HAP-1 (cell line): Measurements from ENCODE around the gene FAM20C.

Experiments used
- DNase-seq, 2 experiments: peaks; one replicate each; pipeline ENCODE4 v3.0.0-alpha.2; 2016 to 2020; ENCODE audit warnings: low spot score in 2 of 2
- H3K27me3 ChIP-seq: fragments of 250-450 bp; sonication (Bioruptor Pico); 2 replicates; pipeline ENCODE4 v1.5.1; 2020; ENCODE audit warnings: low read depth, mild to moderate bottlenecking, moderate library complexity
- H3K36me3 ChIP-seq: fragments of 250-450 bp; sonication (Bioruptor Pico); replicated peaks from 2 replicates; pipeline ENCODE4 v1.5.1; 2020; ENCODE audit warnings: mild to moderate bottlenecking
- H3K4me1 ChIP-seq: fragments of 250-450 bp; sonication (Bioruptor Pico); 2 replicates; pipeline ENCODE4 v1.5.1; 2020; ENCODE audit warnings: mild to moderate bottlenecking
- H3K4me3 ChIP-seq: fragments of 250-450 bp; sonication (Bioruptor Pico); 2 replicates; pipeline ENCODE4 v1.5.1; 2020; ENCODE audit warnings: mild to moderate bottlenecking, moderate library complexity
- H3K9me3 ChIP-seq: fragments of 250-450 bp; sonication (Bioruptor Pico); 2 replicates; pipeline ENCODE4 v1.5.1; 2020; ENCODE audit warnings: mild to moderate bottlenecking, moderate library complexity
- in situ Hi-C: fragments of 300-500 bp; cut with MboI; formaldehyde crosslinking; loops from 3 replicates; pipeline ENCODE4 v1.14.3; 2020; ENCODE audit warnings: low sequenced_read_pairs, inconsistent platforms, mixed read lengths

FAM20C gene

GRCh38 chr7:191981-192649 lies at the start of gene FAM20C:
Gene FAM20C, plus strand, starts transcription at chr7:192571. Its CDS starts 629 bp downstream, at chr7:193200.
- Histone ChIP-seq H3K4me3 (peak within 1 kb of the TSS; percentile 57), H3K4me1 (no peaks in the 10 kb centered on the region; the same call in none of the 2 replicates), H3K9me3 (no peaks in the 10 kb centered on the region), H3K36me3 (peaks cover 10% of the 10 kb centered on the region), H3K27me3 (no peaks in the 10 kb centered on the region)
- DNase-seq = peak; percentile 10 to 66
- in situ Hi-C loops = no loop called here

GRCh38 chr7:143145-143751 lies 49.1 kb upstream of the FAM20C start:
- in situ Hi-C loops = no loop called here
- no peak overlapping the region for H3K4me3 ChIP-seq
- DNase-seq = no peak

GRCh38 chr7:143811-144453 lies 48.4 kb upstream of the FAM20C start:
- no peak overlapping the region for H3K4me3 ChIP-seq
- no peaks in the 10 kb centered on the region for H3K27me3 ChIP-seq
- DNase-seq = no peak
- in situ Hi-C loops = no loop called here
- peaks cover 3% of the 10 kb centered on the region for H3K4me1 ChIP-seq
- no peaks in the 10 kb centered on the region for H3K9me3 ChIP-seq
- H3K36me3 ChIP-seq = no peaks in the 10 kb centered on the region

More at GRCh38 chr7:143145-143751, 49.1 kb upstream of the FAM20C start:
- Histone ChIP-seq H3K36me3 (no peaks in the 10 kb centered on the region), H3K9me3 (no peaks in the 10 kb centered on the region), H3K4me1 (no peaks in the 10 kb centered on the region), H3K27me3 (no peaks in the 10 kb centered on the region)

- no peaks in the 10 kb centered on the region for H3K36me3 ChIP-seq
- no peaks in the 10 kb centered on the region for H3K27me3 ChIP-seq
- H3K4me3 ChIP-seq = no peak overlapping the region
- H3K9me3 ChIP-seq = no peaks in the 10 kb centered on the region
- in situ Hi-C loops = no loop called here
- no peak for DNase-seq
- H3K4me1 ChIP-seq = peaks cover 3% of the 10 kb centered on the region
Observed at GRCh38 chr7:144454-144826, 47.9 kb upstream of the FAM20C start.

GRCh38 chr7:145863-146262 lies 46.5 kb upstream of the FAM20C start:
- H3K36me3 ChIP-seq = no peaks in the 10 kb centered on the region
- no peaks in the 10 kb centered on the region for H3K9me3 ChIP-seq
- H3K27me3 ChIP-seq = no peaks in the 10 kb centered on the region
- peaks cover 9% of the 10 kb centered on the region for H3K4me1 ChIP-seq
- no peak for DNase-seq
- in situ Hi-C loops = no loop called here
- no peak overlapping the region for H3K4me3 ChIP-seq

GRCh38 chr7:148543-148931 lies 43.8 kb upstream of the FAM20C start:
- Histone ChIP-seq H3K4me1 (peaks cover 9% of the 10 kb centered on the region), H3K36me3 (no peaks in the 10 kb centered on the region), H3K4me3 (peak overlapping the region; percentile 34), H3K27me3 (no peaks in the 10 kb centered on the region), H3K9me3 (no peaks in the 10 kb centered on the region)
- DNase-seq = no peak
- in situ Hi-C loops = no loop called here

GRCh38 chr7:148932-149790 lies 43.2 kb upstream of the FAM20C start:
- in situ Hi-C loops = no loop called here
- Histone ChIP-seq H3K4me1 (peaks cover 9% of the 10 kb centered on the region), H3K4me3 (peak overlapping the region; percentile 34), H3K36me3 (no peaks in the 10 kb centered on the region), H3K27me3 (no peaks in the 10 kb centered on the region), H3K9me3 (no peaks in the 10 kb centered on the region)
- peak; percentile 94 to 95 for DNase-seq

- Histone ChIP-seq H3K9me3 (no peaks in the 10 kb centered on the region), H3K4me3 (peak overlapping the region; percentile 34), H3K4me1 (peaks cover 9% of the 10 kb centered on the region), H3K36me3 (no peaks in the 10 kb centered on the region), H3K27me3 (no peaks in the 10 kb centered on the region)
- in situ Hi-C loops = no loop called here
- peak in 1 of 2 experiments; percentile 14 for DNase-seq
Observed at GRCh38 chr7:149791-150636, 42.4 kb upstream of the FAM20C start.

- Histone ChIP-seq H3K27me3 (no peaks in the 10 kb centered on the region), H3K9me3 (no peaks in the 10 kb centered on the region), H3K4me3 (no peak overlapping the region), H3K36me3 (no peaks in the 10 kb centered on the region), H3K4me1 (peaks cover 9% of the 10 kb centered on the region)
- no peak for DNase-seq
- in situ Hi-C loops = no loop called here
Observed at GRCh38 chr7:150811-151221, 41.6 kb upstream of the FAM20C start.

GRCh38 chr7:151346-152050 lies 40.9 kb upstream of the FAM20C start:
- no peaks in the 10 kb centered on the region for H3K36me3 ChIP-seq
- DNase-seq = no peak
- H3K9me3 ChIP-seq = no peaks in the 10 kb centered on the region
- peaks cover 9% of the 10 kb centered on the region for H3K4me1 ChIP-seq
- H3K4me3 ChIP-seq = no peak overlapping the region
- no peaks in the 10 kb centered on the region for H3K27me3 ChIP-seq
- in situ Hi-C loops = no loop called here

- H3K36me3 ChIP-seq = no peaks in the 10 kb centered on the region
Observed at GRCh38 chr7:152702-153391, 39.5 kb upstream of the FAM20C start.

GRCh38 chr7:153604-154003 lies 38.8 kb upstream of the FAM20C start:
- Histone ChIP-seq H3K36me3 (no peaks in the 10 kb centered on the region), H3K4me3 (no peak overlapping the region), H3K9me3 (no peaks in the 10 kb centered on the region), H3K27me3 (no peaks in the 10 kb centered on the region), H3K4me1 (peaks cover 7% of the 10 kb centered on the region)
- in situ Hi-C loops = no loop called here
- DNase-seq = no peak

More at GRCh38 chr7:152702-153391, 39.5 kb upstream of the FAM20C start:
- Histone ChIP-seq H3K27me3 (no peaks in the 10 kb centered on the region), H3K4me3 (no peak overlapping the region), H3K9me3 (no peaks in the 10 kb centered on the region), H3K4me1 (peaks cover 9% of the 10 kb centered on the region)
- in situ Hi-C loops = no loop called here
- no peak for DNase-seq
